ENCODE measurements around the gene FOXO3.
"Not testable (repeated sequence)": the region's sequence is repeated elsewhere in the genome, so short reads cannot be mapped to it uniquely, and the experiment has no call there.

FOXO3 gene

GRCh38 chr6:108673153-108673552, 112.4 kb downstream of the FOXO3 start:
- Mint-ChIP-seq H3K4me3 (no peak overlapping the region), H3K27me3 (no peaks in the 10 kb centered on the region), H3K9me3 (no peaks in the 10 kb centered on the region), H3K27ac (no peak overlapping the region), H3K36me3 (ENCODE audit: low read depth) (peaks cover 4% of the 10 kb centered on the region), H3K4me1 (peaks cover 18% of the 10 kb centered on the region)
- ATAC-seq, result no peak
- DNase-seq, result no peak

- Mint-ChIP-seq H3K4me1 (peaks cover 15% of the 10 kb centered on the region), H3K4me3 (no peak overlapping the region), H3K27ac (no peak overlapping the region), H3K27me3 (no peaks in the 10 kb centered on the region), H3K36me3 (ENCODE audit: low read depth) (no peaks in the 10 kb centered on the region), H3K9me3 (no peaks in the 10 kb centered on the region)
- DNase-seq (no peak), ATAC-seq (no peak)
Observed at GRCh38 chr6:108673602-108674001, 112.9 kb downstream of the FOXO3 start.

DNA sequence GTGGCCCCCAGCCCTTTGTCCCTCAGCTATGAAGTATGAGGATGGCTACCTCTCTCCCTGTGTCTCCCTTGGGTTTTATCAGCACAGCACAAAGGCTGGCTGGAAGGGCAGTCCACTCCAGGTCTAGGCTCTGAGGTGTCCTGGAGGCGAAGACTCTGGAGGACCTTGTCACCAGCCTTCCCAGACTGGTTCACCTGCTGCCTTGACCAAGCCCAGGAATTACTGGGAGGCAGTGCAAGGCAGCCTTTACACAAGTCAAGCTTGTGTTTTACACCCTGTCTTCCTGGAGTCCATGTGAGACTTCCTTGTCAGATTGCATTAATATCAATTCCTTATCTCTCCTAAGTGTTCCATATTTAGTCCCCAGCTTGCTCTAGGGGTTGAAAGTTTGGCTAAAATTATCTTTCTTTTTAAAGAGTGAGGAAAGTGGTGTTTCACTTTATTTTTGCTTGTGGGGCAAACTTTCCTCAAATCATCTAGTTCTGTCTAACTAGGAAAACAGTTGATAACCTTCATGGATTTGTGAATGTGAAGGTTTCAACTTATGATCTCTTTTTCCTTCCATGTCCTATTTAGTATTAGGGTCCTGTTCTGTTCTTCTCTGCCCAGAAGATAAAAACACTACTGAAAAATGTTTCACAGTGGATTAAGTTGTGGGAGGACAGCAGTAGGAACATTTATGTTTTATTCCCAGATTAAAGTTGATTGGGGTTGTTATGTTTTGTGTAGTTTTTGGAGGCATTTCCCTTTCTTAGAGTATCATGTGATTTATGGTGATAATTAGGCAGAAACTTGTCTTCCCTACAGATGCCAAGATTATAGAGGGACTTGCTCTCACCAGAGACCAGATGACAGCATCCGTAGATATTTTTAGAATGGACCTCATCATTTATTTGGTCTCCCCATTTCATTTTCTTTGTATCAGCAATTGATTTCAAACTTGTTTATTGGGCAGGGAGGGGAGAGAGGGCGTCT, 114.8 kb downstream of the FOXO3 start:
- H3K4me3 Mint-ChIP-seq, result no peak overlapping the region
- H3K9me3 Mint-ChIP-seq, result no peaks in the 10 kb centered on the region
- ATAC-seq (no peak), DNase-seq (no peak)
- no peak overlapping the region for H3K27ac Mint-ChIP-seq
- H3K4me1 Mint-ChIP-seq, result peaks cover 11% of the 10 kb centered on the region
- H3K27me3 Mint-ChIP-seq, result no peaks in the 10 kb centered on the region
- H3K36me3 Mint-ChIP-seq (ENCODE audit: low read depth), result peaks cover 2% of the 10 kb centered on the region

DNA sequence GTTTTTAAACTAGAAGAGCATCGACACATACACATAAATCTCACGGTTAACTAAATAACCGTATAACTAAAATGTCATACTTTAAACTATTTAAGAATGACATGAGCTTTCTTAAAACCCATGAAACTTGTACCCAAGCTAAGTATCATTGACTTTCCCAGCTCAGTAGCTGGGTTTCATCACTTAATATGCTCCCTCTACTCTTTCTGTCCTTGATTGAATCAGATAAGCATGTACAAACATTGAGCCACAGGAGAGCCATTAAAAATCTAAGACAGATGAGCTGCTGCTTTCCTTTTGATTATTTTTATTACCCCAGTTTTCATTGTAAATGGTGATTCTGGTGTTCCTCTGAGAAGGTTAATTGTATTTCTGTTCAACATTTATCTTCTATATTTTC, 115.8 kb downstream of the FOXO3 start:
- Mint-ChIP-seq H3K4me3 (no peak overlapping the region), H3K27ac (no peak overlapping the region), H3K4me1 (peaks cover 11% of the 10 kb centered on the region)

DNA sequence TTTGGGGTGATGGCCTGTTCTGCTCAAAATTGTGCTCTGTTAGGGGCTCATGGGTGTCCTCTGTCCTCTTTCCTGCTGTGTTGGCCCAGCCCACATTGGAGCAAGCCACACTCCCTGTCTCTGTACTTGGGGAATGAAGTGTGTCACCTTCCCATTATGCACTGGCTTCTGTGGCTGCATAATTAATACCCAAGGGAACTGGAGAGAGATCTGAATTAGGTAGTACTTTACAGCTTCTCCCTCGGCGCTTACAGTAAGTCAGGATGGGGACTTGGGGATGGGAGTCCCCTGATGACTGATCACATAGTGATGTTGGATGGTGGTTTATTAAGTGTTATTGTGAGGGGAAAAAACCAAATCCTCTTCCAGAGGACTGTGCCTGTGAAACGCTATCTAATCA, 116.6 kb downstream of the FOXO3 start:
- no peak overlapping the region for H3K4me3 Mint-ChIP-seq

More for the DNA sequence above, 115.8 kb downstream of the FOXO3 start:
- DNase-seq (no peak), ATAC-seq (no peak)
- Mint-ChIP-seq H3K36me3 (ENCODE audit: low read depth) (peaks cover 5% of the 10 kb centered on the region), H3K27me3 (no peaks in the 10 kb centered on the region), H3K9me3 (no peaks in the 10 kb centered on the region)

GRCh38 chr6:108677894-108678293, 117.2 kb downstream of the FOXO3 start:
- Mint-ChIP-seq H3K4me1 (peaks cover 9% of the 10 kb centered on the region), H3K4me3 (no peak overlapping the region), H3K9me3 (no peaks in the 10 kb centered on the region), H3K27me3 (no peaks in the 10 kb centered on the region), H3K27ac (no peak overlapping the region), H3K36me3 (ENCODE audit: low read depth) (peaks cover 5% of the 10 kb centered on the region)
- DNase-seq (no peak), ATAC-seq (no peak)

More for the DNA sequence above, 116.6 kb downstream of the FOXO3 start:
- no peak for ATAC-seq
- peaks cover 5% of the 10 kb centered on the region for H3K36me3 Mint-ChIP-seq (ENCODE audit: low read depth)
- H3K4me1 Mint-ChIP-seq, result peaks cover 11% of the 10 kb centered on the region
- no peak for DNase-seq
- H3K27me3 Mint-ChIP-seq, result no peaks in the 10 kb centered on the region
- no peak overlapping the region for H3K27ac Mint-ChIP-seq
- no peaks in the 10 kb centered on the region for H3K9me3 Mint-ChIP-seq

DNA sequence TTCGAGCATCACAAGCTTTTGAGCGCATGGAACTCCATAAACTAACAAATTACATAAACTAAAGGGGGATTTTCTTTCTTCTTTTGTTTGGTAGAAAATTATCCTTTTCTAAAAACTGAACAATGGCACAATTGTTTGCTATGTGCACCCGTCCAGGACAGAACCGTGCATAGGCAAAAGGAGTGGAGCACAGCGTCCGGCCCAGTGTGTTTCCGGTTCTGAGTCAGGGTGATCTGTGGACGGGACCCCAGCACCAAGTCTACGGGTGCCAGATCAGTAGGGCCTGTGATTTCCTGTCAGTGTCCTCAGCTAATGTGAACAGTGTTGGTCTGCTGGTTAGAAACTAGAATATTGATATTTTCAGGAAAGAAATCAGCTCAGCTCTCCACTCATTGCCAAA, 119.6 kb downstream of the FOXO3 start:
- H3K27me3 Mint-ChIP-seq; H3K27ac Mint-ChIP-seq; H3K4me3 Mint-ChIP-seq; H3K4me1 Mint-ChIP-seq; ATAC-seq; H3K36me3 Mint-ChIP-seq (ENCODE audit: low read depth); H3K9me3 Mint-ChIP-seq; DNase-seq: not testable (repeated sequence)

- H3K27ac Mint-ChIP-seq; ATAC-seq; H3K4me3 Mint-ChIP-seq; DNase-seq; H3K36me3 Mint-ChIP-seq (ENCODE audit: low read depth); H3K27me3 Mint-ChIP-seq; H3K9me3 Mint-ChIP-seq: not testable (repeated sequence)
- H3K4me1 Mint-ChIP-seq, result peaks cover 17% of the 10 kb centered on the region
Observed at GRCh38 chr6:108681721-108682120, 121.0 kb downstream of the FOXO3 start.

DNA sequence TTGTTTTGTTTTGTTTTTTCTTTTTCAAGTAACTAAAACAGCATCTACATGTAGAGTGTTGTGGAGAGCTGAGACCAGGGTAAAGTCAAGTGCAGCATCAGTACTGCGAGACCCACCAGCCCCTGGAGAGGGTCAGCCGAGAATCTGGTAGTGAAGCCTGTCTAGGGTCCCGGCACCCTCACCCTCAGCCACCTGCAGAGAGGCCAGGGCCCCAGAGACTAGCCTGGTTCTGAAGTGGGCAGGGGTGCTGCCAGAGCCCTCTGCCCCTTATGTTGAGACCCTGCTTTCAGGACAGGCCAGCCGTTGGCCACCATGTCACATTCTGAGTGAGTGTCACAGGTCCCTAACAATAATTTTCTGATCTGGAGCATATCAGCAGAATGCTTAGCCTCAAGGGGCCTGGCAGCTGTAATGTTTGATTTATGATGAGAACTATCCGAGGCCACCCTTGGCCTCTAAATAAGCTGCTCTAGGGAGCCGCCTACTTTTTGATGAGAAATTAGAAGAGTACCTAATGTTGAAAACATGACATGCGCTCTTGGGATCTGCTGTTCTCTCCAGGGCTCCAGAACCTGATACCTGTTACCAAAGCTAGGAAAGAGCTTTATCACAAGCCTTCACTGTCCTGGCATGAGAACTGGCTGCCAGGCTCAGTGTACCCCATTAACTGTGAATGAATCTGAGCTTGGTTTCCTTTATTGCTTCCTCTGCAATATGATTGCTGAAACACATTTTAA, 121.8 kb downstream of the FOXO3 start:
- not testable (repeated sequence) for H3K36me3 Mint-ChIP-seq (ENCODE audit: low read depth); H3K27ac Mint-ChIP-seq

DNA sequence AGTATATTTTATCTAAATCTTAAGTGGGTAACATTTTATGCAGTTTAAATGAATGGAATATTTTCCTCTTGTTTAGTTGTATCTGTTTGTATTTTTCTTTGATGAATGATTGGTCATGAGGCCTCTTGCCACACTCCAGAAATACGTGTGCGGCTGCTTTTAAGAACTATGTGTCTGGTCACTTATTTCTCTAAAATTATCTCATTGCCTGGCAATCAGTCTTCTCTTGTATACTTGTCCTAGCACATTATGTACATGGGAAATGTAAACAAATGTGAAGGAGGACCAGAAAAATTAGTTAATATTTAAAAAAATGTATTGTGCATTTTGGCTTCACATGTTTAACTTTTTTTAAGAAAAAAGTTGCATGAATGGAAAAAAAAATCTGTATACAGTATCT, 123.3 kb downstream of the FOXO3 start:
- not testable (repeated sequence) for H3K9me3 Mint-ChIP-seq, H3K4me3 Mint-ChIP-seq

More for the DNA sequence above, 121.8 kb downstream of the FOXO3 start:
- not testable (repeated sequence) for H3K4me3 Mint-ChIP-seq, DNase-seq, ATAC-seq, H3K27me3 Mint-ChIP-seq, H3K9me3 Mint-ChIP-seq
- peaks cover 17% of the 10 kb centered on the region for H3K4me1 Mint-ChIP-seq

DNA sequence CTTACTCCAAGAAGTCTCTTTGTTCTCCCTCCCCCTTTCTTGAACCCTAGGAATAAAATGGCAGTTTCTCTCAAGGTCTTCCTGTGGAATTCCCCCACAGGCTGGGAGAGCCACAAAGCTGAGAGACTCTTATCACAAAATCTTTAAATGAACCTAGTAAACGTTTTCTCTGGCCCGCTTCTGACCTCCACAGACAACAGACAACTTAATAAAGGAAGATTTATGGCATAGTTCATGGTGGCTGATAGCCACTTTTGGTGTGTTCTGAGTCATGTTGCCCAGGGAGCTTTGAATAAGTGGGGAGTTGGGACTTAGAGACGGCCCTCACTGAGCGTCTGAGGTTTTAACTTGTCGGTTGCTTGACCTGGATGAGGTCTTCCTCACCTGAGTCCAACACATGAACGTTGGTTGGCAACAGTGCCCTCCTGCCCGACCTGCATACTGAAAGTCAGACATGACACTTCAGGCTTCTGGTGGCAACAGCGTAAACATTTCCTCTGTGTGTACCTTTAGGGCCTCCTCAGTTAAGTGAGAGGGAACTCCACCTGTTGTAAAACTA, 124.1 kb downstream of the FOXO3 start:
- H3K9me3 Mint-ChIP-seq, result no peaks in the 10 kb centered on the region
- ATAC-seq, result peak; percentile 46
- H3K27me3 Mint-ChIP-seq, result no peaks in the 10 kb centered on the region
- H3K4me1 Mint-ChIP-seq, result peaks cover 17% of the 10 kb centered on the region
- no peak for DNase-seq
- H3K36me3 Mint-ChIP-seq (ENCODE audit: low read depth), result peaks cover 8% of the 10 kb centered on the region
- H3K4me3 Mint-ChIP-seq, result no peak overlapping the region
- peak overlapping the region; percentile 40 for H3K27ac Mint-ChIP-seq

More for the DNA sequence above, 123.3 kb downstream of the FOXO3 start:
- H3K27me3 Mint-ChIP-seq; H3K36me3 Mint-ChIP-seq (ENCODE audit: low read depth); ATAC-seq; DNase-seq; H3K27ac Mint-ChIP-seq: not testable (repeated sequence)
- H3K4me1 Mint-ChIP-seq, result peaks cover 17% of the 10 kb centered on the region

GRCh38 chr6:108685970-108686369, 125.3 kb downstream of the FOXO3 start:
- Mint-ChIP-seq H3K9me3 (no peaks in the 10 kb centered on the region), H3K4me3 (no peak overlapping the region), H3K36me3 (ENCODE audit: low read depth) (peaks cover 2% of the 10 kb centered on the region), H3K27me3 (no peaks in the 10 kb centered on the region), H3K4me1 (peaks cover 18% of the 10 kb centered on the region), H3K27ac (no peak overlapping the region)
- no peak for ATAC-seq
- DNase-seq, result no peak

DNA sequence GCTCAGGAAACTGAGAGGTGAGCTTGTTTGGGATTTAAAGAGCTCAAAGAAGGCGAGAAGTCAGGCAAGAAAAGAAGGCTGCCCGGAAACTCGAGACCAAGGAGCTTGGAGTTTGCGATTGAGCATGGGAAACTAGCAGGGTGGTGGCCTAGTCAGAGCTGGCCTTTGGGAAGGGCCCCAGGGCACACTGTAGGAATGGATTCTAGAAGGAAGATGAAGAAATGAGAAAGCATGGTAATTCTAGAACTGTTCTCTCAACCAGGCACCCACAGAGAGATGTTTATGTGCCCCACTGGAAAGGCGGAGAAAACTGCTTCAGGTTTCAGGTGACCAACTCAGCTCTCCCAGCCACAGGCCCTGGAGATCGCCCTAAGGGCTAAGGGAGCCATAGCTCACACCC, 126.2 kb downstream of the FOXO3 start:
- no peak for DNase-seq
- no peak overlapping the region for H3K4me3 Mint-ChIP-seq
- no peaks in the 10 kb centered on the region for H3K9me3 Mint-ChIP-seq
- peaks cover 19% of the 10 kb centered on the region for H3K4me1 Mint-ChIP-seq
- peaks cover 2% of the 10 kb centered on the region for H3K36me3 Mint-ChIP-seq (ENCODE audit: low read depth)
- no peak for ATAC-seq
- H3K27ac Mint-ChIP-seq, result no peak overlapping the region
- no peaks in the 10 kb centered on the region for H3K27me3 Mint-ChIP-seq

- no peak for DNase-seq
- no peak for ATAC-seq
- Mint-ChIP-seq H3K27ac (no peak overlapping the region), H3K9me3 (no peaks in the 10 kb centered on the region), H3K27me3 (no peaks in the 10 kb centered on the region), H3K36me3 (ENCODE audit: low read depth) (peaks cover 2% of the 10 kb centered on the region), H3K4me3 (no peak overlapping the region), H3K4me1 (peaks cover 19% of the 10 kb centered on the region)
Observed at GRCh38 chr6:108687921-108688320, 127.2 kb downstream of the FOXO3 start.
